T-cell (primary cell): ENCODE results near the gene STX2. TPM values are rescaled to one million over a fixed set of nuclear protein-coding genes. Genes with fewer than 3 reads are reported as not detected.

ENCODE experiments used
- ATAC-seq, 4 experiments: fragments of 200-7000 bp in 3 of 4; fragments of 150-1000 bp in 1 of 4; cut with Tn5 transposase; replicated peaks in 1 of 4; 1 replicate in 3 of 4; 2 replicates in 1 of 4; pipeline ENCODE4 v1.10.0; 2021; ENCODE audit warnings: moderate library complexity in 3 of 4, mild to moderate bottlenecking in 2 of 4, moderate number of reproducible peaks in 1 of 4
- CTCF ChIA-PET, 2 donors: fragments of 300-600 bp; sonication (Branson Sonifier 250); formaldehyde crosslinking; loops; one replicate each; lab custom pipeline; 2022; ENCODE audit warnings: antibody characterized with exemption in 2 of 2; lab: Charles Lee
- POLR2A ChIA-PET, 2 donors: fragments of 300-600 bp; sonication (Branson Sonifier 250); formaldehyde crosslinking; loops; one replicate each; lab custom pipeline; 2022; ENCODE audit warnings: antibody characterized with exemption in 2 of 2; lab: Charles Lee
- DNase-seq, 35 experiments: peaks; one replicate each; pipeline versions ENCODE4 v3.0.0 to v3.0.0-alpha.2; 2013 to 2023
- H3K27ac ChIP-seq: one replicate; pipeline ENCODE4 v1.5.1; 2013; ENCODE audit warnings: low read length
- H3K27me3 ChIP-seq, 2 experiments: replicated peaks in 1 of 2; 1 replicate in 1 of 2; 2 replicates in 1 of 2; pipeline versions ENCODE4 v1.6.1 to v1.7.0; 2013; ENCODE audit warnings: low read length in 1 of 2, mixed read lengths in 1 of 2; ENCODE audit not compliant: control insufficient read depth in 2 of 2, insufficient read depth in 2 of 2; ENCODE audit errors: extremely low read depth in 1 of 2
- H3K36me3 ChIP-seq, 2 donors: 1 replicate in 1 of 2; 2 replicates in 1 of 2; pipeline versions ENCODE4 v1.6.1 to v1.7.0; 2013; ENCODE audit warnings: low read length in 1 of 2; ENCODE audit not compliant: control insufficient read depth in 2 of 2, insufficient read depth in 1 of 2; ENCODE audit errors: extremely low read depth in 1 of 2
- H3K4me1 ChIP-seq, 2 experiments: 1 replicate in 1 of 2; 2 replicates in 1 of 2; pipeline versions ENCODE4 v1.6.1 to v1.7.0; 2013; ENCODE audit warnings: low read length in 2 of 2, mixed read lengths in 1 of 2; ENCODE audit not compliant: insufficient read depth in 2 of 2, control insufficient read depth in 1 of 2; ENCODE audit errors: extremely low read depth in 1 of 2
- H3K4me3 ChIP-seq, 2 donors: 1 replicate in 1 of 2; 2 replicates in 1 of 2; pipeline versions ENCODE4 v1.5.1 to v1.7.0; 2013; ENCODE audit warnings: mild to moderate bottlenecking in 2 of 2, low read length in 1 of 2, moderate library complexity in 1 of 2; ENCODE audit not compliant: control insufficient read depth in 1 of 2; ENCODE audit errors: extremely low read depth in 1 of 2
- H3K9me3 ChIP-seq: 2 replicates; pipeline ENCODE4 v1.7.0; 2013
- H3K27ac Mint-ChIP-seq, 2 donors: one replicate each; pipeline ENCODE4 v1.8.0; 2020 to 2021; ENCODE audit warnings: mild to moderate bottlenecking in 2 of 2, mixed read lengths in 2 of 2
- H3K27me3 Mint-ChIP-seq, 2 donors: one replicate each; pipeline ENCODE4 v1.8.0; 2021 to 2022; ENCODE audit warnings: mixed read lengths in 2 of 2
- H3K36me3 Mint-ChIP-seq: one replicate; pipeline ENCODE4 v1.8.0; 2021; ENCODE audit warnings: mixed read lengths
- H3K4me1 Mint-ChIP-seq, 3 donors: one replicate each; pipeline ENCODE4 v1.8.0; 2020 to 2022; ENCODE audit warnings: mixed read lengths in 3 of 3, mild to moderate bottlenecking in 1 of 3
- H3K4me3 Mint-ChIP-seq, 3 donors: one replicate each; pipeline ENCODE4 v1.8.0; 2020 to 2022; ENCODE audit warnings: mild to moderate bottlenecking in 3 of 3, mixed read lengths in 3 of 3, moderate library complexity in 3 of 3
- H3K9me3 Mint-ChIP-seq, 3 donors: one replicate each; pipeline ENCODE4 v1.8.0; 2020 to 2022; ENCODE audit warnings: mixed read lengths in 3 of 3
- WGBS: methylation state at CpG from one replicate; pipeline ENCODE4 v1.1.5; 2013; ENCODE audit warnings: missing lambda C conversion rate; ENCODE audit not compliant: insufficient coverage; 5-methylcytosine and 5-hydroxymethylcytosine counted together
- total RNA-seq, 35 experiments: library from RNA in 6 of 35; stranded (reverse) in 6 of 35; fragments of 120-200 nt in 1 of 35; gene quantifications; one replicate each; pipeline versions ENCODE4 v1.2.1 to v1.2.4 and lab custom pipeline; 2013 to 2026

The STX2 gene
- total RNA-seq, 5 donors from 2014 or later (not counting 1 experiment from before 2014, with no cell fraction given) = 21.8 to 26.7 (median 22.8) TPM

- H3K4me1 ChIP-seq = peaks cover 0 to 13% of the 10 kb centered on the region in 2 experiments
- 11% methylated on average over 41 of the region's 41 CpGs for WGBS
- no peaks in the 10 kb centered on the region for H3K36me3 ChIP-seq
- H3K27ac ChIP-seq = no peak overlapping the region
- peaks cover 8 to 13% (median 13%) of the 10 kb centered on the region in 3 donors for H3K4me1 Mint-ChIP-seq
- peaks cover 0 to 40% of the 10 kb centered on the region in 2 experiments for H3K27me3 ChIP-seq
- peak in 19 of 35 experiments; percentile 6 to 44 (median 24) for DNase-seq
- no peak overlapping the region for H3K27ac Mint-ChIP-seq
- peak overlapping the region; percentile 69 to 80 (median 79) for H3K4me3 Mint-ChIP-seq
- ATAC-seq = peak; percentile 71 to 86 (median 80)
- H3K9me3 Mint-ChIP-seq = no peaks in the 10 kb centered on the region
- peaks cover 3% of the 10 kb centered on the region for H3K36me3 Mint-ChIP-seq
- POLR2A ChIA-PET = no interaction called here
- H3K27me3 Mint-ChIP-seq = peaks cover 14 to 16% of the 10 kb centered on the region in 2 donors
- H3K4me3 ChIP-seq = peak overlapping the region; percentile 43 to 44
- CTCF ChIA-PET = interaction anchor here in 1 of 2 donors (0.7 kb wide), 1 partner anchor 59 kb away, joined by 3 read pairs; no protein-coding TSS in a partner anchor
- no peaks in the 10 kb centered on the region for H3K9me3 ChIP-seq
These were observed 62.8 kb downstream of the STX2 start for GRCh38 chr12:130775953-130776856.

- Histone ChIP-seq H3K9me3 (no peaks in the 10 kb centered on the region), H3K27me3 (peaks cover 0 to 35% of the 10 kb centered on the region in 2 experiments), H3K4me3 (no peak overlapping the region), H3K27ac (no peak overlapping the region), H3K36me3 (no peaks in the 10 kb centered on the region), H3K4me1 (peaks cover 0 to 1% of the 10 kb centered on the region in 2 experiments)
- H3K4me3 Mint-ChIP-seq = no peak overlapping the region
- DNase-seq = no peak
- no peak for ATAC-seq
- no peaks in the 10 kb centered on the region for H3K36me3 Mint-ChIP-seq
- H3K27ac Mint-ChIP-seq = no peak overlapping the region
- ChIA-PET POLR2A (no interaction called here), CTCF (no interaction called here)
- H3K4me1 Mint-ChIP-seq = peaks cover 1 to 2% (median 2%) of the 10 kb centered on the region in 3 donors
- no peaks in the 10 kb centered on the region for H3K9me3 Mint-ChIP-seq
- 80% methylated on average over 1 of the region's 7 CpGs for whole genome bisulfite sequencing
- H3K27me3 Mint-ChIP-seq = peaks cover 18 to 20% of the 10 kb centered on the region in 2 donors
These were observed 68.5 kb downstream of the STX2 start for GRCh38 chr12:130770413-130771028.

- Mint-ChIP-seq H3K27ac (no peak overlapping the region), H3K9me3 (no peaks in the 10 kb centered on the region), H3K27me3 (peaks cover 11 to 17% of the 10 kb centered on the region in 2 donors), H3K36me3 (no peaks in the 10 kb centered on the region), H3K4me3 (no peak overlapping the region), H3K4me1 (no peaks in the 10 kb centered on the region)
- no peak for ATAC-seq
- Histone ChIP-seq H3K27me3 (peaks cover 0 to 17% of the 10 kb centered on the region in 2 experiments), H3K9me3 (peaks cover 2% of the 10 kb centered on the region), H3K36me3 (no peaks in the 10 kb centered on the region), H3K27ac (no peak overlapping the region), H3K4me1 (no peaks in the 10 kb centered on the region), H3K4me3 (no peak overlapping the region)
- POLR2A ChIA-PET = no interaction called here
- CTCF ChIA-PET = no interaction called here
- DNase-seq = no peak
- WGBS = 40% methylated on average over 3 of the region's 9 CpGs
These were observed 70.9 kb downstream of the STX2 start for GRCh38 chr12:130768120-130768519.

GRCh38 chr12:130766470-130766869 lies 72.6 kb downstream of the STX2 start:
- 90% methylated on average over 2 of the region's 2 CpGs for WGBS
- no peak overlapping the region for H3K27ac Mint-ChIP-seq

GRCh38 chr12:130765186-130765659 lies 73.8 kb downstream of the STX2 start:
- no peak overlapping the region for H3K4me3 Mint-ChIP-seq
- H3K4me1 ChIP-seq = peaks cover 0 to 15% of the 10 kb centered on the region in 2 experiments

More at GRCh38 chr12:130766470-130766869, 72.6 kb downstream of the STX2 start:
- no peaks in the 10 kb centered on the region for H3K9me3 Mint-ChIP-seq
- no peak for DNase-seq
- Histone ChIP-seq H3K27me3 (peaks cover 0 to 27% of the 10 kb centered on the region in 2 experiments), H3K4me3 (no peak overlapping the region), H3K36me3 (no peaks in the 10 kb centered on the region), H3K27ac (no peak overlapping the region), H3K9me3 (peaks cover 2% of the 10 kb centered on the region), H3K4me1 (peaks cover 0 to 9% of the 10 kb centered on the region in 2 experiments)
- no peak overlapping the region for H3K4me3 Mint-ChIP-seq
- H3K27me3 Mint-ChIP-seq = peaks cover 9 to 14% of the 10 kb centered on the region in 2 donors
- peaks cover 3 to 8% (median 7%) of the 10 kb centered on the region in 3 donors for H3K4me1 Mint-ChIP-seq
- ATAC-seq = no peak
- ChIA-PET CTCF (no interaction called here), POLR2A (no interaction called here)
- no peaks in the 10 kb centered on the region for H3K36me3 Mint-ChIP-seq

More at GRCh38 chr12:130765186-130765659, 73.8 kb downstream of the STX2 start:
- H3K4me3 ChIP-seq = no peak overlapping the region
- Mint-ChIP-seq H3K27me3 (peaks cover 13 to 16% of the 10 kb centered on the region in 2 donors), H3K36me3 (no peaks in the 10 kb centered on the region), H3K9me3 (no peaks in the 10 kb centered on the region), H3K27ac (no peak overlapping the region), H3K4me1 (peaks cover 3 to 8% (median 7%) of the 10 kb centered on the region in 3 donors)
- ChIA-PET CTCF (no interaction called here), POLR2A (no interaction called here)
- 89% methylated on average over 8 of the region's 8 CpGs for WGBS
- peak in 1 of 35 experiments; percentile 31 for DNase-seq
- H3K36me3 ChIP-seq = no peaks in the 10 kb centered on the region
- peaks cover 0 to 37% of the 10 kb centered on the region in 2 experiments for H3K27me3 ChIP-seq
- no peak for ATAC-seq
- H3K9me3 ChIP-seq = peaks cover 2% of the 10 kb centered on the region
- no peak overlapping the region for H3K27ac ChIP-seq
